OCI-LY3 (cell line): ENCODE results near the gene MCC.

Source experiments
- EZH2phosphoT487 ChIP-seq: fragments of 200-600 bp; shearing (Covaris generic); IDR thresholded peaks from 2 replicates; pipeline ENCODE4 v1.6.1; 2018; ENCODE audit warnings: antibody characterized with exemption, mixed run types, low read depth
- TF ChIP-seq, protein P1 (sequence below): fragments of 200-600, 300-600 bp; sonication (generic); IDR thresholded peaks from 2 replicates; pipeline ENCODE4 v1.5.1; 2014; ENCODE audit warnings: antibody characterized with exemption, low read length, low read depth

DNA sequence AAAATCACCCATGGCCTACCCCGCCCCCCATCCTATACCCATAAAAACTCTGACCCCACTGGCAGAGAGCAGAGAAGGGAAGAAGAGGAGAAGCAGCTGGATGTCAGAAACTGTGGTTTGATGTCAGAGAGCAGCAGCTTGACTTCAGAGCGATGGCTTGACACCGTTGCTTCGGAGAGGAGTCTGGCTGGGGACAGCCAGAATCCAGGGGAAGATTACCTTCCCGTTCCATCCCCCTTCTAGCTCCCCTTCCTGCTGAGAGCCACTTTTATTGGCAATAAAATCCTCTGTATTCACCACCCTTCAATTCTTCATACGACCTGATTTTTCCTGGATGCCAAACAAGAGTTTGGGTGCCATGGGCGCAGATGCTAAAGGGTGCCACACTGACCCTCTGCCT lies 373.7 kb downstream of the MCC start:
- TF ChIP-seq, protein P1, sequence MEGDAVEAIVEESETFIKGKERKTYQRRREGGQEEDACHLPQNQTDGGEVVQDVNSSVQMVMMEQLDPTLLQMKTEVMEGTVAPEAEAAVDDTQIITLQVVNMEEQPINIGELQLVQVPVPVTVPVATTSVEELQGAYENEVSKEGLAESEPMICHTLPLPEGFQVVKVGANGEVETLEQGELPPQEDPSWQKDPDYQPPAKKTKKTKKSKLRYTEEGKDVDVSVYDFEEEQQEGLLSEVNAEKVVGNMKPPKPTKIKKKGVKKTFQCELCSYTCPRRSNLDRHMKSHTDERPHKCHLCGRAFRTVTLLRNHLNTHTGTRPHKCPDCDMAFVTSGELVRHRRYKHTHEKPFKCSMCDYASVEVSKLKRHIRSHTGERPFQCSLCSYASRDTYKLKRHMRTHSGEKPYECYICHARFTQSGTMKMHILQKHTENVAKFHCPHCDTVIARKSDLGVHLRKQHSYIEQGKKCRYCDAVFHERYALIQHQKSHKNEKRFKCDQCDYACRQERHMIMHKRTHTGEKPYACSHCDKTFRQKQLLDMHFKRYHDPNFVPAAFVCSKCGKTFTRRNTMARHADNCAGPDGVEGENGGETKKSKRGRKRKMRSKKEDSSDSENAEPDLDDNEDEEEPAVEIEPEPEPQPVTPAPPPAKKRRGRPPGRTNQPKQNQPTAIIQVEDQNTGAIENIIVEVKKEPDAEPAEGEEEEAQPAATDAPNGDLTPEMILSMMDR = no peak
- no peak for TF ChIP-seq EZH2phosphoT487
